ENCODE measurements around the gene RDX. TPM values are rescaled to one million over a fixed set of nuclear protein-coding genes. Genes with fewer than 3 reads are reported as not detected.
A peak's percentile ranks its signal among the peaks of the same experiment; 100 is the strongest.

RDX gene
- 10 to 100 TPM; 35.3 to 62.9 (median 51.7) TPM for total RNA-seq

- no peak for DNase-seq
- H3K9me3 ChIP-seq: no peaks in the 10 kb centered on the region
- H3K27me3 ChIP-seq: no peaks in the 10 kb centered on the region
- H3K36me3 ChIP-seq: no peaks in the 10 kb centered on the region
- peaks cover 23 to 58% (median 35%) of the 10 kb centered on the region in 3 donors for H3K4me1 ChIP-seq
- H3K27ac ChIP-seq: peak within 1 kb of the TSS; percentile 95 to 99 (median 99)
- WGBS, 2 donors: 0 to 3% methylated on average over 6 to 13 of the region's 113 CpGs
- intact Hi-C loops (cut with DNase I): no loop called here
- peak in 2 of 6 experiments; percentile 4 to 5 for TF ChIP-seq CTCF (IDR thresholded peaks at IDR 0.05)
- peak in 2 of 4 donors; percentile 33 to 63 for TF ChIP-seq POLR2A (IDR thresholded peaks at IDR 0.05)
- H3K4me3 ChIP-seq: peak within 1 kb of the TSS; percentile 78 to 100 (median 91)
Measured at GRCh38 chr11:110296226-110297075, at the start of gene RDX. RDX (minus strand) TSS chr11:110296614; CDS start chr11:110279692, 16,922 bp downstream.

- no peak for DNase-seq
- Histone ChIP-seq H3K9me3 (no peaks in the 10 kb centered on the region), H3K27me3 (no peaks in the 10 kb centered on the region), H3K36me3 (no peaks in the 10 kb centered on the region), H3K4me1 (peaks cover 0 to 12% (median 0%) of the 10 kb centered on the region in 3 donors), H3K27ac (no peak overlapping the region), H3K4me3 (no peak overlapping the region)
- no peak for TF ChIP-seq CTCF (IDR thresholded peaks at IDR 0.05)
- TF ChIP-seq POLR2A (IDR thresholded peaks at IDR 0.05): no peak
- 47 to 56% methylated on average over 3 of the region's 3 CpGs for WGBS, 2 donors
- intact Hi-C loops (cut with DNase I): no loop called here
Measured at GRCh38 chr11:110345743-110346142, 49.3 kb upstream of the RDX start.

DNA sequence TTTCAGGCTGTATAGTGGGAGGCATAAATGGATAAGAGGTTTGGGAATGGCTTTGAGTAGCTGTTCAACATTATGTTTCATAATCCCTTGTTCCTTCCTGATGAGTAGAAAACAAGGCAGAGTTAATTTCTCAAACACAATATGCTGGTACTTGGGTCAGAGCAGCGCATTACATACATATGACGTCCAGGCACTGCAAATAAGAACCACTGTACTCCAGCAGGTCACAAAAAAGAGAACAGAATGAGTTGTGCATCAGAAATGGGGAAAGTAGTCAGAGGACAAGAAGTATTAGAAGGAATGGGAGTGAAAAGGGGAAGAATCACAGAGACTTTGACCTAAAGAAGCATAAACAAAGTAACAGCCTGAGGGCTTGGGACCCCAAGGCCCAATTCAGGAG is 44.0 kb upstream of the RDX start:
- Histone ChIP-seq H3K27ac (no peak overlapping the region), H3K36me3 (no peaks in the 10 kb centered on the region), H3K27me3 (no peaks in the 10 kb centered on the region), H3K9me3 (no peaks in the 10 kb centered on the region), H3K4me1 (no peaks in the 10 kb centered on the region), H3K4me3 (no peak overlapping the region)
- 53 to 62% methylated on average over 2 of the region's 2 CpGs for WGBS, 2 donors
- intact Hi-C loops (cut with DNase I): no loop called here
- TF ChIP-seq CTCF (IDR thresholded peaks at IDR 0.05): no peak
- no peak for TF ChIP-seq POLR2A (IDR thresholded peaks at IDR 0.05)
- no peak for DNase-seq

GRCh38 chr11:110339456-110340250 is 43.2 kb upstream of the RDX start:
- 84 to 85% methylated on average over 3 of the region's 3 CpGs for WGBS, 2 donors
- intact Hi-C loops (cut with DNase I): no loop called here
- no peak for TF ChIP-seq POLR2A (IDR thresholded peaks at IDR 0.05)
- TF ChIP-seq CTCF (IDR thresholded peaks at IDR 0.05): no peak

DNA sequence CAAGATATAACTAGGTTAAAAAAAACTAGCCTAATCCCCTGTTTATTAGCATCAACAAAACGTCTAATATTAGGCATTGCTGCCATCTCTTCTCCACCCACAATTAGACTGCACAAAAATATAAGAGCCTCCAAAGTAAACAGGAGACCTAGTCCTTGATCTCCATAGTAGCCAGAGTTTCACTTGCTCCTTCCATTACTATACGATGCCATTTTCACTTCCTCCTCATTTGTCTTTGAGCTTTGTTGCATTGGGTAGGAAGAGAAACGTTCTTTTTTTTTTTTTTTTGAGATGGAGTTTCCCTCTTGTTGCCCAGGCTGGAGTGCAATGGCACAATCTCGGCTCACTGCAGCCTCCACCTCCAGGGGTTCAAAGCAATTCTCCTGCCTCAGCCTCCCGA is 42.3 kb upstream of the RDX start:
- 56 to 64% methylated on average over 4 to 5 of the region's 5 CpGs for WGBS, 2 donors
- Histone ChIP-seq H3K27ac (no peak overlapping the region), H3K4me3 (no peak overlapping the region), H3K36me3 (no peaks in the 10 kb centered on the region), H3K4me1 (no peaks in the 10 kb centered on the region), H3K9me3 (no peaks in the 10 kb centered on the region), H3K27me3 (no peaks in the 10 kb centered on the region)
- TF ChIP-seq CTCF (IDR thresholded peaks at IDR 0.05): no peak
- no peak for TF ChIP-seq POLR2A (IDR thresholded peaks at IDR 0.05)
- no peak for DNase-seq
- intact Hi-C loops (cut with DNase I): no loop called here

More at GRCh38 chr11:110339456-110340250, 43.2 kb upstream of the RDX start:
- no peak overlapping the region for H3K27ac ChIP-seq
- H3K36me3 ChIP-seq: no peaks in the 10 kb centered on the region
- DNase-seq: no peak
- H3K4me3 ChIP-seq: no peak overlapping the region
- no peaks in the 10 kb centered on the region for H3K4me1 ChIP-seq
- no peaks in the 10 kb centered on the region for H3K27me3 ChIP-seq
- no peaks in the 10 kb centered on the region for H3K9me3 ChIP-seq

Measured in esophagus squamous epithelium (tissue), 5 donors.